PC-9 (cell line): Measurements from ENCODE around the gene STAB1. TPM values are rescaled to one million over a fixed set of nuclear protein-coding genes. Genes with fewer than 3 reads are reported as not detected.

Source experiments
- BruUV-seq: library from RNA; stranded (reverse); fragments of 400-500 nt; replicated peaks from 2 replicates; lab custom pipeline; 2021; lab: Mats Ljungman, UMichigan
- CTCF ChIA-PET: fragments of 300-600 bp; sonication (Branson Sonifier 250); formaldehyde crosslinking; loops from one replicate; lab custom pipeline; 2022; ENCODE audit warnings: antibody characterized with exemption; lab: Charles Lee
- POLR2A ChIA-PET: fragments of 300-600 bp; sonication (Branson Sonifier 250); formaldehyde crosslinking; loops from one replicate; lab custom pipeline; 2022; ENCODE audit warnings: antibody characterized with exemption; ENCODE audit not compliant: unreplicated experiment; lab: Charles Lee
- DNase-seq, 2 experiments: peaks; one replicate each; pipeline versions ENCODE4 v3.0.0 to v3.0.0-alpha.2; 2015 to 2022; ENCODE audit warnings: mixed read lengths in 1 of 2
- H2AFZ ChIP-seq: fragments of 200-600 bp; sonication (generic); 2 replicates; pipeline ENCODE4 v1.8.1; 2017; ENCODE audit warnings: antibody characterized with exemption
- H3F3A ChIP-seq: fragments of 200-600 bp; sonication (generic); 2 replicates; pipeline ENCODE4 v1.8.1; 2017; ENCODE audit warnings: antibody characterized with exemption, mild to moderate bottlenecking, low read depth; ENCODE audit not compliant: insufficient read depth
- H3K27ac ChIP-seq: fragments of 200-600 bp; sonication (generic); 2 replicates; pipeline ENCODE4 v1.6.1; 2016; ENCODE audit warnings: mixed run types
- H3K27me3 ChIP-seq: fragments of 200-600 bp; sonication (generic); 2 replicates; pipeline ENCODE4 v1.6.1; 2016; ENCODE audit warnings: low read depth, mixed run types; ENCODE audit not compliant: insufficient read depth
- H3K36me3 ChIP-seq: fragments of 200-600 bp; sonication (generic); 2 replicates; pipeline ENCODE4 v1.6.1; 2016; ENCODE audit warnings: low read depth, mixed run types
- H3K4me1 ChIP-seq: fragments of 200-600 bp; sonication (generic); replicated peaks from 2 replicates; pipeline ENCODE4 v1.6.1; 2016; ENCODE audit warnings: mixed run types; ENCODE audit not compliant: insufficient read depth
- H3K4me2 ChIP-seq: fragments of 200-600 bp; sonication (generic); 2 replicates; pipeline ENCODE4 v1.6.1; 2017; ENCODE audit warnings: mixed run types
- H3K4me3 ChIP-seq: fragments of 200-600 bp; sonication (generic); 2 replicates; pipeline ENCODE4 v1.6.1; 2016; ENCODE audit warnings: mixed run types
- H3K79me2 ChIP-seq: fragments of 200-600 bp; sonication (generic); 2 replicates; pipeline ENCODE4 v1.6.1; 2017; ENCODE audit warnings: low read depth, mixed run types
- H3K9me2 ChIP-seq: fragments of 200-600 bp; sonication (generic); 2 replicates; pipeline ENCODE4 v1.8.1; 2017; ENCODE audit warnings: mild to moderate bottlenecking; ENCODE audit not compliant: insufficient read depth
- H3K9me3 ChIP-seq: fragments of 200-600 bp; sonication (generic); 2 replicates; pipeline ENCODE4 v1.8.1; 2016; ENCODE audit warnings: low read depth; ENCODE audit not compliant: insufficient read depth
- H4K20me1 ChIP-seq: fragments of 200-600 bp; sonication (generic); 2 replicates; pipeline ENCODE4 v1.8.1; 2017; ENCODE audit not compliant: insufficient read depth
- EZH2 ChIP-seq: fragments of 200-600 bp; sonication (generic); IDR thresholded peaks from 2 replicates; pipeline ENCODE4 v1.8.0; 2017; ENCODE audit warnings: antibody characterized with exemption, low read depth
- intact Hi-C: fragments of 100-400 bp; cut with micrococcal nuclease; formaldehyde crosslinking; loops from one replicate; pipeline ENCODE4 v1.10.0; 2022; ENCODE audit not compliant: unreplicated experiment
- total RNA-seq: library from RNA; stranded (reverse); gene quantifications from 2 replicates; pipeline ENCODE4 v1.2.3, GENCODE V29; 2021
- TF ChIP-seq, protein P1 (sequence below): fragments of 200-600 bp; sonication (generic); conservative IDR thresholded peaks from 2 replicates; pipeline ENCODE4 v1.6.1; 2017; ENCODE audit warnings: mixed run types, antibody characterized with exemption, mild to moderate bottlenecking, moderate library complexity

STAB1 gene
- total RNA-seq, 1 experiment from 2014 or later, result 0.04 TPM

DNA sequence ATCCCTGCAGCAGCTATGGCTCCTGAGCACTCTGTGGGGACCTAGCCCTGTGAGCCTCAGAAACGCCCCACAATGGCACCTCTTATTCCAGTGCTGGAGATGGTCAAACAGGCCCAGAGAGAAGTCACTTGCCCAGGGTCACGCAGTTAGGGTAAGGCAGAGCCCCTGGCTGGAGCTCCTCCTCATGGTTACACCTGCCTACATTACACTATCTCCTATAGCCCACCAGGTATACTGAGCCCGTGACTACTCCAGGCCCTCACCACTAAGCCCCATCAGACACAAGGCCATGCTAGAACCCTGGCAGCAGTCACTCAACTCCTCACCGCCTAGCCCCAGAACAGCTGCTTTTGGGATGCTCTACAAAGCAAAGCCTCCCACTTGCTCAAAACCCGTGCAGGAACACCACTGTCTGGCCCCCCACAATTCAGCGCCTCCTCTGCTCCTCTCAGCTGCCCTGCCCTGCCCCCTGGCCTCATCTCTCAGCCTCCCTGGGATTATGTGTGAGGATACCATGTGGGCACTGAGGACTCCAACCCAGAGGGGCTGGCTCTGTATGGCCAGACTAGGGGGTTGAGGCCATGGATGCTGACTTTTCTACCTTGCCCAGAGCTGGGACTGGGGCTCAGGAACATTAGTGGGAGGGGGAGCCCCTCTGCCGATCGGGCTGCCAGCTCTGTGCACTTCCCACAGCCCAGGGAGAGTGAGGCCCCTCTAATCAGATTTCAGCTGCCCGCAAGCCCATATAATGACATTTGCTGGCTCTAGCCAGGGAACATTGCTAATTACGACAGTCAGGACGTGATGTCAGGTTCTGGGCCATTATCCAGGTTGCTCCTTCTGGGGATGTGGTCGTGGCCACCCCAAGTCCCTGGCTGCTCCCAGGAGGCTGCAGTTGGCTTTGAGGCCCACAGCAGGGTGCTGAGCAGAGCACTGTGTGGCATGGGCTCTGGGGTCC is 34.5 kb downstream of the STAB1 start:
- Histone ChIP-seq H3K27me3 (no peaks in the 10 kb centered on the region), H3K36me3 (no peaks in the 10 kb centered on the region), H3K4me2 (no peak overlapping the region), H3K4me1 (peaks cover 15% of the 10 kb centered on the region), H4K20me1 (no peaks in the 10 kb centered on the region), H3K79me2 (0 out of 2 replicates have a peak, but pooled peaks cover 11% of the 10 kb centered on the region), H3F3A (peaks cover 7% of the 10 kb centered on the region; the same call in 1 of the 2 replicates), H3K4me3 (no peak overlapping the region), H3K9me3 (no peaks in the 10 kb centered on the region), H3K9me2 (no peaks in the 10 kb centered on the region), H2AFZ (no peak overlapping the region), H3K27ac (no peak overlapping the region)
- TF ChIP-seq, protein P1, sequence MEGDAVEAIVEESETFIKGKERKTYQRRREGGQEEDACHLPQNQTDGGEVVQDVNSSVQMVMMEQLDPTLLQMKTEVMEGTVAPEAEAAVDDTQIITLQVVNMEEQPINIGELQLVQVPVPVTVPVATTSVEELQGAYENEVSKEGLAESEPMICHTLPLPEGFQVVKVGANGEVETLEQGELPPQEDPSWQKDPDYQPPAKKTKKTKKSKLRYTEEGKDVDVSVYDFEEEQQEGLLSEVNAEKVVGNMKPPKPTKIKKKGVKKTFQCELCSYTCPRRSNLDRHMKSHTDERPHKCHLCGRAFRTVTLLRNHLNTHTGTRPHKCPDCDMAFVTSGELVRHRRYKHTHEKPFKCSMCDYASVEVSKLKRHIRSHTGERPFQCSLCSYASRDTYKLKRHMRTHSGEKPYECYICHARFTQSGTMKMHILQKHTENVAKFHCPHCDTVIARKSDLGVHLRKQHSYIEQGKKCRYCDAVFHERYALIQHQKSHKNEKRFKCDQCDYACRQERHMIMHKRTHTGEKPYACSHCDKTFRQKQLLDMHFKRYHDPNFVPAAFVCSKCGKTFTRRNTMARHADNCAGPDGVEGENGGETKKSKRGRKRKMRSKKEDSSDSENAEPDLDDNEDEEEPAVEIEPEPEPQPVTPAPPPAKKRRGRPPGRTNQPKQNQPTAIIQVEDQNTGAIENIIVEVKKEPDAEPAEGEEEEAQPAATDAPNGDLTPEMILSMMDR, result no peak
- TF ChIP-seq EZH2, result no peak
- DNase-seq, result no peak
- intact Hi-C loops, result no loop called here
- BruUV-seq, result no TSS peak
- CTCF ChIA-PET, result no interaction called here
- POLR2A ChIA-PET, result no interaction called here

DNA sequence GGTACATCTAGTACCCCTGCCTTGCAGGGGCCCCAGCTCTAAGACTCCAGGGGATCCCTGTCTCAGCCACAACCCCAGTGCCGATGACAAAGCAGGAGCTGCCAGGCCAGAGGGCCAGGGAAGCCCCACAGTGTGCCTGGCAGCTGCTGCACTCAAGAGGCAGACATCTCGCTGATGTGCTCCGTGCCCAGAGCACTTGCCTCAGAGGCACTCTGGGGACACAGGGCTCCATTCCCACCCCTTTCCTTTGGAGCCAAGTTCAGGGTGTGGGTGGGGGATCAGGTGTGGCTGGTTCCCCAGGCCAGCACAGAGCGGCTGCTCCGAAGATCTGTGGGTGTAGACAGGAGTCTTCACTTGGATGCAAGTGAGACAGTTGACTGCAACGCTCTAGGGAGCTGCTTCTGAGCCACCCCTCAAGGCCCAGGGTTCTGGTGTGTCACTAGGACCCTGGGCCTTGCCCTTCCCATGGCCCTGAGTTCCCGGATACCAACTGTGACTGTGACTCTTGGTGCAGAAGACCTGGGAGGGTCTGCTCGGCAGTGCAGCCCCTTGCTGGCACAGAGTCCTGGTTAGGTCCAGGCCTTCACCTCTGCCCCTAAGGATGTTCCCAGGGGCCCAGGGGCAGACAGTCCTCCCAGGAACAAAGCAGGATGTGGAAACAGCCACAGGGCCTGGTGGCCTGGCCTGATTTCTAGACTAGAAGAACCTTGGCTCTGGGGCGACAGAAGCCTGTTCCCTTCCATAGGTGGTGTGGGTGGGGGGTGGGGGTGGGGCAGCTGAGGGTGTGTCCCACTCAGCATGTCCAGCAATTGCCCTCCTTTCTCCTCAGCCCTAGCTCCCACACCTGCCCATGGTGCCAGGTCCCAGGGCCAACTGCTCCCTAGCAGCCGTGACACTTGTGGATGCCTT is 36.0 kb downstream of the STAB1 start:
- no peaks in the 10 kb centered on the region for H3K27me3 ChIP-seq
- POLR2A ChIA-PET, result no interaction called here
- H3K4me1 ChIP-seq, result peaks cover 15% of the 10 kb centered on the region
- H3K9me3 ChIP-seq, result no peaks in the 10 kb centered on the region
- no peak overlapping the region for H3K27ac ChIP-seq
- H3K4me2 ChIP-seq, result 0 out of 2 replicates have a peak overlapping the region, but pooled peaks have one; percentile 91
- BruUV-seq, result no TSS peak
- CTCF ChIA-PET, result no interaction called here
- intact Hi-C loops, result no loop called here
- TF ChIP-seq EZH2, result no peak
- TF ChIP-seq, protein P1, result no peak
- H3K4me3 ChIP-seq, result no peak overlapping the region
- H3K9me2 ChIP-seq, result no peaks in the 10 kb centered on the region
- H3K36me3 ChIP-seq, result no peaks in the 10 kb centered on the region
- 0 out of 2 replicates have a peak, but pooled peaks cover 11% of the 10 kb centered on the region for H3K79me2 ChIP-seq
- H3F3A ChIP-seq, result peaks cover 13% of the 10 kb centered on the region; the same call in 1 of the 2 replicates
- DNase-seq, result no peak
- no peak overlapping the region for H2AFZ ChIP-seq
- no peaks in the 10 kb centered on the region for H4K20me1 ChIP-seq

DNA sequence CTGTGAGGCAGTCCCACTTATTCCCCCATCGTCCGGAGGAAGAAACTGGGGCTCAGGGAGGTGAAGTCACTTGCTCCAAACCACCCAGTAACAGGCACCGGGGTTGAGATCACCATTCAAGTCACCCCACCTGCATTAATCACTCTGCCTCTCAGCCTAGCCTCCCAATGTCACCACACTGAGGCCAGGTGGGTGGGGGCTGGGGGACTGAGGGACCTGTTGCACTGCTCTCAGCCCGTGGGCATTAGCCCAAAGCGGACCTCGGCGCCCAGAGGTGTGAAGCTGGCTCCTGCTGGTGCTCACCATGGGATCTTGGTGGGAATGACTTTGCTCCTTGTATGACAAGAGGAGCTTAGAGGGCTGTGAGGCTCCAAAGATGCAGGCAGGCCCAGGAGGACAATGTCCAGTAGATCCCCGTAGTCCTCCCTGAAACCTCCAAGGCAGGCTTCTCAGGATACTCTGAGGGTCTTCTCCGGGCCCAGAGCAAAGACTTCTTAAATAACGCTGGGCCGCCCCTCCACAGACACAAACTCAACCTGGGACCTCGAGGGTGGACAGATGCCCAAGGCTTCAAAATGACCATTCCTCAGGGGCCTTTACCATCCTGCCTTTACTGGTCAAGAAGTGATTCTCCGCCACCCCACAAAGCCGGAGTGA is 36.9 kb downstream of the STAB1 start:
- no peaks in the 10 kb centered on the region for H3K36me3 ChIP-seq
- CTCF ChIA-PET, result no interaction called here
- H3K4me2 ChIP-seq, result peak overlapping the region; percentile 91
- BruUV-seq, result TSS peak; percentile 69
- peaks cover 13% of the 10 kb centered on the region; the same call in 1 of the 2 replicates for H3F3A ChIP-seq
- DNase-seq, result no peak
- intact Hi-C loops, result no loop called here
- no peaks in the 10 kb centered on the region for H3K27me3 ChIP-seq
- H3K79me2 ChIP-seq, result peaks cover 14% of the 10 kb centered on the region
- H2AFZ ChIP-seq, result no peak overlapping the region
- POLR2A ChIA-PET, result no interaction called here
- H3K4me3 ChIP-seq, result peak overlapping the region; percentile 63
- no peak overlapping the region for H3K27ac ChIP-seq
- peaks cover 10% of the 10 kb centered on the region for H3K4me1 ChIP-seq
- H3K9me2 ChIP-seq, result no peaks in the 10 kb centered on the region
- no peaks in the 10 kb centered on the region for H3K9me3 ChIP-seq
- no peak for TF ChIP-seq EZH2
- TF ChIP-seq, protein P1, result no peak
- peaks cover under 1% of the 10 kb centered on the region; the same call in 1 of the 2 replicates for H4K20me1 ChIP-seq
